H9 (cell line): ENCODE measurements around the gene CACFD1. TPM values are rescaled to one million over a fixed set of nuclear protein-coding genes. Genes with fewer than 3 reads are reported as not detected.

Experiments
- DNase-seq: peaks from one replicate; pipeline ENCODE4 v3.0.0-alpha.2; 2017
- H2AFZ ChIP-seq: one replicate; pipeline ENCODE4 v1.6.1; 2013; ENCODE audit warnings: mild to moderate bottlenecking, low read length, control low read depth, moderate library complexity
- H2AK5ac ChIP-seq: 2 replicates; pipeline ENCODE4 v1.6.1; 2013; ENCODE audit warnings: low read length, control low read depth, mixed read lengths; ENCODE audit not compliant: insufficient read length
- H2BK120ac ChIP-seq: one replicate; pipeline ENCODE4 v1.6.1; 2013; ENCODE audit warnings: low read depth, mild to moderate bottlenecking, low read length, control low read depth, inconsistent platforms; ENCODE audit not compliant: poor library complexity, severe bottlenecking
- H2BK12ac ChIP-seq: 2 replicates; pipeline ENCODE4 v1.6.1; 2013; ENCODE audit warnings: low read length, control low read depth, mixed read lengths, low read depth; ENCODE audit not compliant: insufficient read length
- H2BK15ac ChIP-seq: 2 replicates; pipeline ENCODE4 v1.6.1; 2013; ENCODE audit warnings: low read depth, low read length, control low read depth
- H2BK20ac ChIP-seq: one replicate; pipeline ENCODE4 v1.6.1; 2013; ENCODE audit warnings: low read depth, mild to moderate bottlenecking, low read length, control low read depth, inconsistent platforms; ENCODE audit not compliant: poor library complexity, severe bottlenecking
- H2BK5ac ChIP-seq: 2 replicates; pipeline ENCODE4 v1.6.1; 2013; ENCODE audit warnings: low read length, control low read depth, mixed read lengths; ENCODE audit not compliant: insufficient read length
- H3K14ac ChIP-seq: 2 replicates; pipeline ENCODE4 v1.6.1; 2013; ENCODE audit warnings: low read length, control low read depth; ENCODE audit not compliant: insufficient read depth
- H3K18ac ChIP-seq: 2 replicates; pipeline ENCODE4 v1.6.1; 2013; ENCODE audit warnings: low read depth, mild to moderate bottlenecking, mixed read lengths, low read length, control low read depth; ENCODE audit not compliant: insufficient read length
- H3K23ac ChIP-seq: 2 replicates; pipeline ENCODE4 v1.6.1; 2013; ENCODE audit warnings: low read length, control low read depth, mixed read lengths, low read depth; ENCODE audit not compliant: insufficient read length
- H3K23me2 ChIP-seq: 2 replicates; pipeline ENCODE4 v1.6.1; 2013; ENCODE audit warnings: low read depth, mild to moderate bottlenecking, mixed read lengths, low read length, control low read depth; ENCODE audit not compliant: insufficient read length, poor library complexity, severe bottlenecking
- H3K27ac ChIP-seq: 2 replicates; pipeline ENCODE4 v1.5.1; 2013; ENCODE audit warnings: low read length, control low read depth, mixed read lengths, low read depth; ENCODE audit not compliant: insufficient read length
- H3K27me3 ChIP-seq: 2 replicates; pipeline ENCODE4 v1.6.1; 2013; ENCODE audit warnings: low read length, control low read depth, inconsistent platforms; ENCODE audit not compliant: insufficient read depth
- H3K4ac ChIP-seq: 2 replicates; pipeline ENCODE4 v1.6.1; 2013; ENCODE audit warnings: low read depth, mild to moderate bottlenecking, control low read depth, inconsistent platforms, low read length, moderate library complexity
- H3K4me1 ChIP-seq: 2 replicates; pipeline ENCODE4 v1.6.1; 2013; ENCODE audit warnings: low read length, control low read depth, inconsistent platforms; ENCODE audit not compliant: insufficient read depth
- H3K4me2 ChIP-seq: 2 replicates; pipeline ENCODE4 v1.6.1; 2013; ENCODE audit warnings: low read length, control low read depth, mixed read lengths; ENCODE audit not compliant: insufficient read length, insufficient read depth
- H3K56ac ChIP-seq: 2 replicates; pipeline ENCODE4 v1.6.1; 2013; ENCODE audit warnings: low read depth, mild to moderate bottlenecking, mixed read lengths, low read length, control low read depth; ENCODE audit not compliant: insufficient read length
- H3K79me1 ChIP-seq: 2 replicates; pipeline ENCODE4 v1.6.1; 2013; ENCODE audit warnings: low read depth, mild to moderate bottlenecking, moderate library complexity, low read length, control low read depth, inconsistent platforms; ENCODE audit not compliant: insufficient read depth, poor library complexity, severe bottlenecking
- H3K79me2 ChIP-seq: 2 replicates; pipeline ENCODE4 v1.6.1; 2013; ENCODE audit warnings: low read length, control low read depth, inconsistent platforms; ENCODE audit not compliant: insufficient read depth
- H3K9ac ChIP-seq: 2 replicates; pipeline ENCODE4 v1.6.1; 2013; ENCODE audit warnings: low read length, control low read depth, mixed read lengths; ENCODE audit not compliant: insufficient read length; ENCODE audit errors: extremely low read depth
- H3K9me3 ChIP-seq: one replicate; pipeline ENCODE4 v1.6.1; 2013; ENCODE audit warnings: low read depth, low read length, inconsistent platforms; ENCODE audit not compliant: control insufficient read depth
- H3T11ph ChIP-seq: one replicate; pipeline ENCODE4 v1.6.1; 2013; ENCODE audit warnings: mild to moderate bottlenecking, low read length, control low read depth, inconsistent platforms
- H4K20me1 ChIP-seq: one replicate; pipeline ENCODE4 v1.6.1; 2013; ENCODE audit not compliant: control insufficient read depth, insufficient read length, insufficient read depth
- H4K5ac ChIP-seq: 2 replicates; pipeline ENCODE4 v1.6.1; 2013; ENCODE audit warnings: low read depth, mild to moderate bottlenecking, mixed read lengths, low read length, control low read depth; ENCODE audit not compliant: insufficient read length
- H4K8ac ChIP-seq: replicated peaks from 2 replicates; pipeline ENCODE4 v1.6.1; 2013; ENCODE audit warnings: low read length, control low read depth, mixed read lengths, low read depth; ENCODE audit not compliant: insufficient read length
- H4K91ac ChIP-seq: 2 replicates; pipeline ENCODE4 v1.6.1; 2013; ENCODE audit warnings: low read depth, mild to moderate bottlenecking, moderate library complexity, mixed read lengths, low read length, control low read depth; ENCODE audit not compliant: insufficient read length
- H3K27ac Mint-ChIP-seq, 3 experiments: 2 replicates in 2 of 3; 3 replicates in 1 of 3; pipeline ENCODE4 v1.8.0; 2020 to 2021; ENCODE audit warnings: mixed read lengths in 3 of 3, mild to moderate bottlenecking in 1 of 3, moderate library complexity in 1 of 3
- H3K27me3 Mint-ChIP-seq: 2 replicates; pipeline ENCODE4 v1.8.0; 2021; ENCODE audit warnings: low read depth, mild to moderate bottlenecking, moderate library complexity, mixed read lengths
- H3K36me3 Mint-ChIP-seq, 3 experiments: 2 replicates in 2 of 3; 3 replicates in 1 of 3; pipeline ENCODE4 v1.8.0; 2020 to 2021; ENCODE audit warnings: low read depth in 3 of 3, mixed read lengths in 3 of 3; ENCODE audit not compliant: insufficient read depth in 1 of 3
- H3K4me1 Mint-ChIP-seq, 2 experiments: 2 replicates each; pipeline ENCODE4 v1.8.0; 2020; ENCODE audit warnings: mixed read lengths in 2 of 2
- H3K4me3 Mint-ChIP-seq, 2 experiments: 2 replicates in 1 of 2; 3 replicates in 1 of 2; pipeline ENCODE4 v1.8.0; 2020 to 2021; ENCODE audit warnings: mild to moderate bottlenecking in 2 of 2, mixed read lengths in 2 of 2, moderate library complexity in 1 of 2
- H3K9me3 Mint-ChIP-seq, 2 experiments: 2 replicates in 1 of 2; 3 replicates in 1 of 2; pipeline ENCODE4 v1.8.0; 2020; ENCODE audit warnings: mild to moderate bottlenecking in 2 of 2, mixed read lengths in 2 of 2, moderate library complexity in 1 of 2
- WGBS: extraction: QIAGEN DNeasy Blood & Tissue Kit; methylation state at CpG from one replicate; pipeline ENCODE4 v1.1.7; 2013; ENCODE audit warnings: missing lambda C conversion rate, low lambda C conversion rate, mixed read lengths; ENCODE audit not compliant: insufficient read length; ENCODE audit errors: extremely low coverage; 5-methylcytosine and 5-hydroxymethylcytosine counted together
- total RNA-seq: library from RNA; stranded (reverse); gene quantifications from 2 replicates; pipeline ENCODE4 v1.2.1, GENCODE V29; 2021
- TF ChIP-seq, protein P1 (sequence below): fragments of 200-600 bp; sonication (generic); conservative IDR thresholded peaks from 3 replicates; pipeline ENCODE4 v1.8.0; 2021; ENCODE audit warnings: antibody characterized with exemption, mild to moderate bottlenecking

CACFD1 gene
- total RNA-seq, 1 experiment from 2014 or later: 20.0 TPM

DNA sequence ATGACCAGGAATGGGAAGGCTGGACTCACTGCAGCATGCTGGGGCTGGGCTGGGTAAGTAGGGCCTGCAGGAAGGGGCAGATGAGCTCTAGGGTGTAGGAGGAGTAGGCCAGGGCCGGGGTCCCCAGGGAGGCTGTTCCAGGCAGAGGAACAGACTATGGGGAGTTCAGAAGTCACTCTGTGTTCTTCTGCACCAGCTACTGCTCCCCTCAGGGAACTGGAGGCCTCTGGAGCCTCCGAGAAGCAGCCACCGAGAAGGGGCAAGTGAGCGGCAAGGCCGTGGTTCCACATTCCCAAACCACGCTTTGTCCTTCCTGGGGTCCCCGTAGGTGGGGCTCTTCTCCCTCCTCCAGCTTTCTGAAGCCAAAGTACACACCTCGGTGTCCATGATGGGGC, 27.6 kb downstream of the CACFD1 start:
- TF ChIP-seq, protein P1, sequence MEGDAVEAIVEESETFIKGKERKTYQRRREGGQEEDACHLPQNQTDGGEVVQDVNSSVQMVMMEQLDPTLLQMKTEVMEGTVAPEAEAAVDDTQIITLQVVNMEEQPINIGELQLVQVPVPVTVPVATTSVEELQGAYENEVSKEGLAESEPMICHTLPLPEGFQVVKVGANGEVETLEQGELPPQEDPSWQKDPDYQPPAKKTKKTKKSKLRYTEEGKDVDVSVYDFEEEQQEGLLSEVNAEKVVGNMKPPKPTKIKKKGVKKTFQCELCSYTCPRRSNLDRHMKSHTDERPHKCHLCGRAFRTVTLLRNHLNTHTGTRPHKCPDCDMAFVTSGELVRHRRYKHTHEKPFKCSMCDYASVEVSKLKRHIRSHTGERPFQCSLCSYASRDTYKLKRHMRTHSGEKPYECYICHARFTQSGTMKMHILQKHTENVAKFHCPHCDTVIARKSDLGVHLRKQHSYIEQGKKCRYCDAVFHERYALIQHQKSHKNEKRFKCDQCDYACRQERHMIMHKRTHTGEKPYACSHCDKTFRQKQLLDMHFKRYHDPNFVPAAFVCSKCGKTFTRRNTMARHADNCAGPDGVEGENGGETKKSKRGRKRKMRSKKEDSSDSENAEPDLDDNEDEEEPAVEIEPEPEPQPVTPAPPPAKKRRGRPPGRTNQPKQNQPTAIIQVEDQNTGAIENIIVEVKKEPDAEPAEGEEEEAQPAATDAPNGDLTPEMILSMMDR: no peak
- Histone ChIP-seq H2BK15ac (no peak overlapping the region), H3K14ac (no peak overlapping the region), H3K18ac (no peak overlapping the region), H2BK120ac (no peak overlapping the region), H3K79me2 (no peaks in the 10 kb centered on the region), H3K27me3 (no peaks in the 10 kb centered on the region), H3K56ac (no peak overlapping the region), H3K4me1 (no peaks in the 10 kb centered on the region), H2BK12ac (no peak overlapping the region), H3K9ac (no peak overlapping the region), H4K8ac (no peak overlapping the region), H3K23me2 (no peaks in the 10 kb centered on the region), H3K4me2 (no peak overlapping the region), H3T11ph (no peak overlapping the region), H3K4ac (no peak overlapping the region), H3K23ac (no peak overlapping the region), H2AFZ (no peak overlapping the region), H2BK5ac (no peak overlapping the region), H4K5ac (no peak overlapping the region), H3K79me1 (no peaks in the 10 kb centered on the region), H3K27ac (no peak overlapping the region), H3K9me3 (no peaks in the 10 kb centered on the region), H4K20me1 (no peaks in the 10 kb centered on the region), H2BK20ac (no peak overlapping the region), H4K91ac (no peak overlapping the region), H2AK5ac (no peak overlapping the region)
- Mint-ChIP-seq H3K27ac (no peak overlapping the region), H3K36me3 (no peaks in the 10 kb centered on the region), H3K9me3 (no peaks in the 10 kb centered on the region; a peak in 1 of 5 replicates), H3K4me1 (0 out of 4 replicates have a peak, but pooled peaks cover 0 to 2% of the 10 kb centered on the region in 2 experiments), H3K27me3 (peaks cover 13% of the 10 kb centered on the region), H3K4me3 (no peak overlapping the region)
- DNase-seq: no peak
- no CpG with 5 or more reads among the region's 8 CpGs for WGBS
